Measurements from ENCODE around the gene LIPC.
"Not testable (repeated sequence)": the region's sequence is repeated elsewhere in the genome, so short reads cannot be mapped to it uniquely, and the experiment has no call there.

The LIPC gene

GRCh38 chr15:58593870-58594269, 162.1 kb downstream of the LIPC start:
- DNase-seq = no peak

GRCh38 chr15:58594898-58595297, 163.1 kb downstream of the LIPC start:
- DNase-seq = no peak

- DNase-seq = no peak
Observed at GRCh38 chr15:58595516-58596263, 163.9 kb downstream of the LIPC start.

GRCh38 chr15:58597943-58598828, 166.4 kb downstream of the LIPC start:
- DNase-seq = no peak

GRCh38 chr15:58598829-58599210, 167.0 kb downstream of the LIPC start:
- DNase-seq = no peak

- no peak for DNase-seq
Observed at GRCh38 chr15:58602823-58603222, 171.0 kb downstream of the LIPC start.

- DNase-seq = not testable (repeated sequence)
Observed at GRCh38 chr15:58603927-58604326, 172.1 kb downstream of the LIPC start.

GRCh38 chr15:58604455-58604923, 172.7 kb downstream of the LIPC start:
- DNase-seq = no peak

GRCh38 chr15:58605931-58606530, 174.2 kb downstream of the LIPC start:
- DNase-seq = no peak

GRCh38 chr15:58606577-58607080, 174.8 kb downstream of the LIPC start:
- no peak for DNase-seq

GRCh38 chr15:58608129-58608590, 176.4 kb downstream of the LIPC start:
- no peak for DNase-seq

- no peak for DNase-seq
Observed at GRCh38 chr15:58608711-58609110, 176.9 kb downstream of the LIPC start.

- no peak for DNase-seq
Observed at GRCh38 chr15:58611731-58612676, 180.2 kb downstream of the LIPC start.

GRCh38 chr15:58616171-58616570, 184.4 kb downstream of the LIPC start:
- DNase-seq = no peak

Data from activated effector memory CD4-positive, alpha-beta T cell treated with anti-CD3 and anti-CD28 coated beads, Interleukin-2, amount 50 U/mL, for 16 hours (primary cell).